HG03565 (cell line): ENCODE measurements around the gene ENTPD1.
"Not testable (repeated sequence)": the region's sequence is repeated elsewhere in the genome, so short reads cannot be mapped to it uniquely, and the experiment has no call there.

ENCODE experiments used
- ATAC-seq: cut with Tn5 transposase; IDR thresholded peaks from one replicate; pipeline ENCODE4 v1.9.1; 2021; ENCODE audit warnings: mild to moderate bottlenecking, moderate library complexity; ENCODE audit not compliant: unreplicated experiment

ENTPD1 gene

GRCh38 chr10:95756809-95757684, 1.1 kb downstream of the ENTPD1 start:
- no peak for ATAC-seq

- ATAC-seq: peak; percentile 43
Measured at GRCh38 chr10:95758351-95759025, 2.5 kb downstream of the ENTPD1 start.

GRCh38 chr10:95759233-95759826, 3.4 kb downstream of the ENTPD1 start:
- ATAC-seq: no peak

GRCh38 chr10:95761939-95762492, 6.1 kb downstream of the ENTPD1 start:
- no peak for ATAC-seq

- ATAC-seq: peak; percentile 72
Measured at GRCh38 chr10:95767884-95768556, 12.1 kb downstream of the ENTPD1 start.

GRCh38 chr10:95770084-95770720, 14.2 kb downstream of the ENTPD1 start:
- ATAC-seq: no peak

GRCh38 chr10:95773454-95773853, 17.5 kb downstream of the ENTPD1 start:
- not testable (repeated sequence) for ATAC-seq

GRCh38 chr10:95777638-95778037, 21.7 kb downstream of the ENTPD1 start:
- not testable (repeated sequence) for ATAC-seq

GRCh38 chr10:95782318-95782717, 26.4 kb downstream of the ENTPD1 start:
- no peak for ATAC-seq

- peak; percentile 42 for ATAC-seq
Measured at GRCh38 chr10:95783741-95784140, 27.8 kb downstream of the ENTPD1 start.

- peak; percentile 1 for ATAC-seq
Measured at GRCh38 chr10:95784279-95784913, 28.4 kb downstream of the ENTPD1 start.

- no peak for ATAC-seq
Measured at GRCh38 chr10:95785317-95785716, 29.4 kb downstream of the ENTPD1 start.

- ATAC-seq: no peak
Measured at GRCh38 chr10:95785942-95786669, 30.1 kb downstream of the ENTPD1 start.

GRCh38 chr10:95787447-95787846, 31.5 kb downstream of the ENTPD1 start:
- ATAC-seq: no peak

- ATAC-seq: no peak
Measured at GRCh38 chr10:95788830-95789229, 32.9 kb downstream of the ENTPD1 start.

GRCh38 chr10:95789902-95790301, 33.9 kb downstream of the ENTPD1 start:
- no peak for ATAC-seq

- peak; percentile 40 for ATAC-seq
Measured at GRCh38 chr10:95790982-95791381, 35.0 kb downstream of the ENTPD1 start.

- no peak for ATAC-seq
Measured at GRCh38 chr10:95791425-95791979, 35.5 kb downstream of the ENTPD1 start.

- no peak for ATAC-seq
Measured at GRCh38 chr10:95792211-95792780, 36.3 kb downstream of the ENTPD1 start.
